Muscle of back (tissue), 11 donors: Measurements from ENCODE around the gene PROSER2. TPM values are rescaled to one million over a fixed set of nuclear protein-coding genes. Genes with fewer than 3 reads are reported as not detected.

Experiments
- DNase-seq, 3 donors: peaks; one replicate each; pipeline versions ENCODE4 v3.0.0 to v3.0.0-alpha.2; 2013
- polyA plus RNA-seq, 10 donors: library from polyadenylated mRNA; unstranded; fragments of 120-200 nt; gene quantifications; one replicate each; pipeline ENCODE4 v1.2.1, GENCODE V29; 2013; ENCODE audit not compliant: insufficient read length in 10 of 10

PROSER2 gene
- polyA plus RNA-seq, 10 donors = 3.4 to 7.8 (median 4.9) TPM

DNA sequence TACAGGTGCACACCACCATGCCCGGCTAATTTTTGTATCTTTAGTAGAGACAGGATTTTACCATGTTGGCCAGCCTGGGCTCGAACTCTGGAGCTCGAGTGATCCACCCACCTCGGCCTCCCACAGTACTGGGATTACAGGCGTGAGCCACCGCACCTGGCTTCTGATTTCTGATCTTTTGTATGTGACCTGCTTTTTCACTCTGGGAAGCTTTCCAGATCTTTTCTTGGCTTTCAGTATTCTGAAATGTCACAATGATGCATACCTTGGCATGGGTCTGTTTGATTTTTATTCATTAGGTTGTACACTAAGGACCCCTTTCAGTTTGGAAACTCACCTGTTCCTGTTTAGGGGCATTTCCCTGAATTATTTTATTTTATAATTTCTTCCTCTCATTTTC lies 41.6 kb downstream of the PROSER2 start:
- DNase-seq = no peak

- DNase-seq = no peak
These were observed 42.4 kb downstream of the PROSER2 start for GRCh38 chr10:11865561-11865960.

GRCh38 chr10:11866199-11866925 lies 43.2 kb downstream of the PROSER2 start:
- no peak for DNase-seq

GRCh38 chr10:11869219-11869618 lies 46.1 kb downstream of the PROSER2 start:
- no peak for DNase-seq

- peak in 1 of 3 donors; percentile 68 for DNase-seq
These were observed 46.7 kb downstream of the PROSER2 start for GRCh38 chr10:11869743-11870460.

GRCh38 chr10:11870461-11870780 lies 47.3 kb downstream of the PROSER2 start:
- DNase-seq = no peak

DNA sequence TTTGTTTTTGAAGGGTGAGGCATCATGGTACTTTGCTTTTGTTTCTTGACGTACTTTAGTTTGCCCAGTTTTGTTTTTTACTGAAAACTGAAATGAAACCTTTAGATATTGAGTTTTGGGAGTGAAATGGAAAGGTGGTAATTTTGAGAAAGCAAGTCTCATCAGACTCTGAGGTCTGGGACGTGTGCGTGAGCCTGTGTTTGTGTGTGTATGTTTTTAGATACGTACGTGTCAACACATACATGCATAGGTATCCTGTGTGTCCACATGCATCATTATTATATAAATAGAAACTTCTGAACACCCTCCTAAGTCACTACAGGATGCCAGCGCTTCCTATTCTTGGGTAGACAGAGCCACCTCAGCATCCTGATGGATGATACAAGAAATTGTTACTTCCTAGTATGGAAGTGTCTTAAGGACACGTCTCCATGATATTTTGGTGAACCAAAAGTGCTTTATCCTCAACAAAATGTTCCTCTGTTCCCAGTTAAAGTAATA lies 47.8 kb downstream of the PROSER2 start:
- DNase-seq = no peak

DNA sequence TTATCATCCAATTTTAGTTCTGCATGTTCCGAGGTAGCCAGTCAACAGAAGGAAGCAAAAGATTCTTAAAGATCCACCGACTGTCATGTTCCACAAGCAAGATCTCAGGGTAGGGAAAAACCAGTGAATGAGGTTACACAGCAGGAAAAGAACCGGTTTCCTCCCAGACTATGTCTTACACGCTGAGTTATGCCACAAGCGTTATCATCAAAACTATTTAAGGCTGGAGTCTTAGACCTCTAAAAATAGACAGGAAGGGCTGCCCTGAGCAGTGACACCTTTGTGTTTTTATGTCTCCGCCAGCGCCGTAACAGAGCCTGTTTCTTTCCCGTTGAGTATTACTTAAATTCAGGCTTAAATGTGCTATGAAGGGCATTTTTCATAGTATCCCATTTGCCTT lies 48.3 kb downstream of the PROSER2 start:
- no peak for DNase-seq

- peak; percentile 26 to 75 (median 27) for DNase-seq
These were observed 51.7 kb downstream of the PROSER2 start for GRCh38 chr10:11874568-11875493.

- DNase-seq = peak; percentile 41 to 59 (median 58)
These were observed 52.5 kb downstream of the PROSER2 start for GRCh38 chr10:11875494-11876281.

DNA sequence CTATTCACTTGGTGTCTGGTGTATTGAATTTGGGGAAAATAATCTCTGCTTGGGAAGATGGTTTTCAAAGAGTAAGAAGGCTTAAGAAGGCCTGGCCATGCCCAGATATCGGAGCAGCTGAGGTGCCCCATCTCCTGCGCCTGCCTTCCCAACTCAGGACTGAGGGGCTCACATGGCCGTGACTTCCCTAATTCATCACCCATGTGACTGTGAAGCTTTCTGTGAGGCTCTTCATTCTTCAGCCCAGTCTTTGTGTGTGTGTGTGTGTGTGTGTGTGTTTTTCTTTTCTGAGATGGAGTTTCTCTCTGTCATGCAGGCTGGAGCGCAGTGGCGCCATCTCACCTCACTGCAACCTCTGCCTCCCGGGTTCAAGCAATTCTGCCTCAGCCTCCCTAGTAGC lies 53.2 kb downstream of the PROSER2 start:
- no peak for DNase-seq

GRCh38 chr10:11876805-11877590 lies 53.8 kb downstream of the PROSER2 start:
- no peak for DNase-seq

DNA sequence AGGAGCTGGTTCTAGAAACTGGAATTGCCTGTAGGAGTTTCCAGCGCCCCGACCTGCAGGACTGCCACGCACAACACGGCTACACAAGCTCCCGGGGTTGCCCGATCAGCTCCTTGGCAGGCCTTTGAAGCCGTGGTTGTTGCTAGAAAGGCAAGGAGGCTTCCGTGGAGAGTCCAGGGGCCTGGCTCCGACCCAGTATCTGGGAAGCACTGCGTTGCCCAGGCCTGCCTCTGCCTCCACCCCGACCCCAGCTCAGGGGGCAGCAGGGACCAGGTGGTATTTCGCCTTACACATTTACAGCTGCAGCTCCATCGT lies 54.4 kb downstream of the PROSER2 start:
- no peak for DNase-seq

- DNase-seq = no peak
These were observed 55.6 kb downstream of the PROSER2 start for GRCh38 chr10:11878776-11879175.

DNA sequence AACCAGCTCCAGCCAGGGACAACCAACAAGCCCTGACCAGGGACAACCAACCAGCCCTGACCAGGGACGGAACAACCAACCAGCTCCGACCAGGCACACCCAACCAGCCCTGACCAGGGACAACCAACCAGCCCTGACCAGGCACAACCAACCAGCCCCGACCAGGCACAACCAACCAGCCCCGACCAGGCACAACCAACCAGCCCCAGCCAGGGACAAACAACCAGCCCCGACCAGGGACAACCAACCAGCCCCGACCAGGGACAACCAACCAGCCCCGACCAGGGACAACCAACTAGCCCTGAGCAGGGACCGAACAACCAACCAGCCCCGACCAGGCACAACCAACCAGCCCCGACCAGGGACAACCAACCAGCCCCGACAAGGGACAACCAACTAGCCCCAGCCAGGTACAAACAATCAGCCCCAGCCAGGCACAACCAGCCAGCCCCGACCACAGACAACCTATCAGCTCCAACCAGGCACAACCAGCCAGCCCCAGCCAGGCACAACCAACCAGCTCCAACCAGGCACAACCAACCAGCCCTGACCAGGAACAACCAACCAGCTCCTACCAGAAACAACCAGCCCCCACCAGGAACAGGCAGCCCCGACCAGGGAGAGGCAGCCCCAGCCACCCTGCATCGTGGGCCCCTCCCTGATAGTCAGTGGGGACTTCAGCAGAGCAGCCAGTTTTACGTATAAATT lies 56.4 kb downstream of the PROSER2 start:
- no peak for DNase-seq

- DNase-seq = no peak
These were observed 57.2 kb downstream of the PROSER2 start for GRCh38 chr10:11880151-11881029.

- DNase-seq = no peak
These were observed 57.9 kb downstream of the PROSER2 start for GRCh38 chr10:11881030-11881476.

- no peak for DNase-seq
These were observed 58.6 kb downstream of the PROSER2 start for GRCh38 chr10:11881477-11882417.
